ENCODE data around the gene LSM11.

DNA sequence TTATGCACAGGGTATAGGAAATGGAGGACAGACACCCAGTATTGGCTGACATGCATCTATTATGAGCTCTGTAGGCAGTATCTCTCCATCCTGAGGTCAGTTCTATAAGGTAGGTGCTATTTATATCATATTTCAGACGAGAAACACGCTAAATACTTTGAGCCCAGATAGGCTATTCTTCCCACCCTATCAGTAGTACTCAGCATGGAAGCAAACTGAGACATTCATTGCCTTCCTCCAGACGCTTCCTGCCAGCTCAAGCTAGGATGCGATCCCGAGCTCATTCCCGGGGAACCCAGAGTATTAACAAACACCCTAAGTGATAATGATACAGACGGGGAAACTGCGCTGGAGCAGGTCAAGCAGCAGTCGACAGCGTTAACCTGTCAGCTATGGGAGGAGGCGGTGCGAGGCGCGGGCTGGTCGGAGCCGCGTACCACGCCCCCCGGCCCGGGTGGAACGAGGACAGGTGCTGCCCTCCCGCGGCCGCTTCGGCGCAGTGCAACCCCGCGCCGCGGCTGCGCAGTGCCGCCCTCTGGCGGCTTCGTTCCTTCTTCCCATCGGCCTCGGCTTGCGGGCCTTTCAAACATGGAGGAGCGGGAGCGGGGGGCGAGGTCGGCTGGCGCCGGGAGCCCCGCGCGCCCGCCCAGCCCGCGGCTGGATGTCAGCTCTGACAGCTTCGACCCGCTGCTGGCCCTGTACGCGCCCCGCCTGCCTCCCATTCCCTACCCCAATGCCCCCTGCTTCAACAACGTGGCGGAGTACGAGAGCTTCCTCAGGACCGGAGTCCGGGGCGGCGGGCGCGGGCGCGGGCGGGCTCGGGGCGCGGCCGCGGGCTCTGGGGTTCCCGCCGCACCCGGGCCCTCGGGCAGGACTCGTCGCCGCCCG is at the start of gene LSM11:
- TF ChIP-seq, protein P1, sequence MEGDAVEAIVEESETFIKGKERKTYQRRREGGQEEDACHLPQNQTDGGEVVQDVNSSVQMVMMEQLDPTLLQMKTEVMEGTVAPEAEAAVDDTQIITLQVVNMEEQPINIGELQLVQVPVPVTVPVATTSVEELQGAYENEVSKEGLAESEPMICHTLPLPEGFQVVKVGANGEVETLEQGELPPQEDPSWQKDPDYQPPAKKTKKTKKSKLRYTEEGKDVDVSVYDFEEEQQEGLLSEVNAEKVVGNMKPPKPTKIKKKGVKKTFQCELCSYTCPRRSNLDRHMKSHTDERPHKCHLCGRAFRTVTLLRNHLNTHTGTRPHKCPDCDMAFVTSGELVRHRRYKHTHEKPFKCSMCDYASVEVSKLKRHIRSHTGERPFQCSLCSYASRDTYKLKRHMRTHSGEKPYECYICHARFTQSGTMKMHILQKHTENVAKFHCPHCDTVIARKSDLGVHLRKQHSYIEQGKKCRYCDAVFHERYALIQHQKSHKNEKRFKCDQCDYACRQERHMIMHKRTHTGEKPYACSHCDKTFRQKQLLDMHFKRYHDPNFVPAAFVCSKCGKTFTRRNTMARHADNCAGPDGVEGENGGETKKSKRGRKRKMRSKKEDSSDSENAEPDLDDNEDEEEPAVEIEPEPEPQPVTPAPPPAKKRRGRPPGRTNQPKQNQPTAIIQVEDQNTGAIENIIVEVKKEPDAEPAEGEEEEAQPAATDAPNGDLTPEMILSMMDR (IDR thresholded peaks at IDR 0.05; ENCODE audit: poor library complexity, severe bottlenecking): peak; percentile 100
- TF ChIP-seq TAF1 (IDR thresholded peaks at IDR 0.05; ENCODE audit: low read depth) (no peak), MXI1 (conservative IDR thresholded peaks at IDR 0.05; ENCODE audit: poor library complexity, severe bottlenecking) (peak; percentile 94), EZH2 (IDR thresholded peaks at IDR 0.05; ENCODE audit: borderline replicate concordance, insufficient read depth, low read length, poor library complexity, severe bottlenecking) (no peak), POLR2AphosphoS5 (IDR thresholded peaks at IDR 0.05) (peak; percentile 67)
- TF ChIP-seq, protein P2, sequence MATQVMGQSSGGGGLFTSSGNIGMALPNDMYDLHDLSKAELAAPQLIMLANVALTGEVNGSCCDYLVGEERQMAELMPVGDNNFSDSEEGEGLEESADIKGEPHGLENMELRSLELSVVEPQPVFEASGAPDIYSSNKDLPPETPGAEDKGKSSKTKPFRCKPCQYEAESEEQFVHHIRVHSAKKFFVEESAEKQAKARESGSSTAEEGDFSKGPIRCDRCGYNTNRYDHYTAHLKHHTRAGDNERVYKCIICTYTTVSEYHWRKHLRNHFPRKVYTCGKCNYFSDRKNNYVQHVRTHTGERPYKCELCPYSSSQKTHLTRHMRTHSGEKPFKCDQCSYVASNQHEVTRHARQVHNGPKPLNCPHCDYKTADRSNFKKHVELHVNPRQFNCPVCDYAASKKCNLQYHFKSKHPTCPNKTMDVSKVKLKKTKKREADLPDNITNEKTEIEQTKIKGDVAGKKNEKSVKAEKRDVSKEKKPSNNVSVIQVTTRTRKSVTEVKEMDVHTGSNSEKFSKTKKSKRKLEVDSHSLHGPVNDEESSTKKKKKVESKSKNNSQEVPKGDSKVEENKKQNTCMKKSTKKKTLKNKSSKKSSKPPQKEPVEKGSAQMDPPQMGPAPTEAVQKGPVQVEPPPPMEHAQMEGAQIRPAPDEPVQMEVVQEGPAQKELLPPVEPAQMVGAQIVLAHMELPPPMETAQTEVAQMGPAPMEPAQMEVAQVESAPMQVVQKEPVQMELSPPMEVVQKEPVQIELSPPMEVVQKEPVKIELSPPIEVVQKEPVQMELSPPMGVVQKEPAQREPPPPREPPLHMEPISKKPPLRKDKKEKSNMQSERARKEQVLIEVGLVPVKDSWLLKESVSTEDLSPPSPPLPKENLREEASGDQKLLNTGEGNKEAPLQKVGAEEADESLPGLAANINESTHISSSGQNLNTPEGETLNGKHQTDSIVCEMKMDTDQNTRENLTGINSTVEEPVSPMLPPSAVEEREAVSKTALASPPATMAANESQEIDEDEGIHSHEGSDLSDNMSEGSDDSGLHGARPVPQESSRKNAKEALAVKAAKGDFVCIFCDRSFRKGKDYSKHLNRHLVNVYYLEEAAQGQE (IDR thresholded peaks at IDR 0.05; ENCODE audit: borderline replicate concordance): peak; percentile 33
